GM23338 (cell line): ENCODE measurements around the gene HAP1. TPM values are rescaled to one million over a fixed set of nuclear protein-coding genes. Genes with fewer than 3 reads are reported as not detected.

Source experiments
- ATAC-seq: fragments of 200-7000 bp; cut with Tn5 transposase; 3 replicates; pipeline ENCODE4 v1.9.1; 2020
- DNase-seq: peaks from one replicate; pipeline ENCODE4 v3.0.0-alpha.2; 2015; ENCODE audit warnings: low spot score
- H2AFZ ChIP-seq: fragments of 200-600 bp; sonication (generic); 2 replicates; pipeline ENCODE4 v1.8.0; 2016; ENCODE audit warnings: antibody characterized with exemption, mild to moderate bottlenecking, moderate library complexity
- H3F3A ChIP-seq: fragments of 200-600 bp; sonication (generic); replicated peaks from 2 replicates; pipeline ENCODE4 v1.8.0; 2017; ENCODE audit warnings: antibody characterized with exemption, mixed run types, low read depth
- H3K27ac ChIP-seq: fragments of 200-600 bp; sonication (generic); 2 replicates; pipeline ENCODE4 v1.6.1; 2016; ENCODE audit warnings: low read depth
- H3K27me3 ChIP-seq: fragments of 200-600 bp; sonication (generic); 2 replicates; pipeline ENCODE4 v1.8.0; 2016; ENCODE audit warnings: mild to moderate bottlenecking, mixed run types, moderate library complexity; ENCODE audit not compliant: insufficient read depth
- H3K36me3 ChIP-seq: fragments of 200-600 bp; sonication (generic); 2 replicates; pipeline ENCODE4 v1.8.0; 2016; ENCODE audit warnings: mild to moderate bottlenecking; ENCODE audit not compliant: insufficient read depth
- H3K4me1 ChIP-seq: fragments of 200-600 bp; sonication (generic); 2 replicates; pipeline ENCODE4 v1.8.0; 2016; ENCODE audit warnings: mild to moderate bottlenecking, moderate library complexity; ENCODE audit not compliant: insufficient read depth
- H3K4me2 ChIP-seq: fragments of 200-600 bp; sonication (generic); 2 replicates; pipeline ENCODE4 v1.7.1; 2017; ENCODE audit warnings: mixed run types
- H3K4me3 ChIP-seq: fragments of 200-600 bp; sonication (generic); 2 replicates; pipeline ENCODE4 v1.6.1; 2016; ENCODE audit warnings: mixed run types
- H3K79me2 ChIP-seq: fragments of 200-600 bp; sonication (generic); replicated peaks from 2 replicates; pipeline ENCODE4 v1.8.0; 2017; ENCODE audit warnings: mild to moderate bottlenecking; ENCODE audit not compliant: insufficient read depth
- H3K9me2 ChIP-seq: fragments of 200-600 bp; sonication (generic); 2 replicates; pipeline ENCODE4 v1.8.0; 2017; ENCODE audit not compliant: insufficient read depth
- H4K20me1 ChIP-seq: fragments of 200-600 bp; sonication (generic); replicated peaks from 2 replicates; pipeline ENCODE4 v1.8.0; 2017; ENCODE audit warnings: mild to moderate bottlenecking; ENCODE audit not compliant: insufficient read depth
- H3K27ac Mint-ChIP-seq: 2 replicates; pipeline ENCODE4 v1.8.0; 2020; ENCODE audit warnings: inconsistent platforms, mild to moderate bottlenecking, moderate library complexity, mixed read lengths
- H3K27me3 Mint-ChIP-seq: 3 replicates; pipeline ENCODE4 v1.8.0; 2022; ENCODE audit warnings: low read depth, mild to moderate bottlenecking, moderate library complexity, mixed read lengths, inconsistent platforms; ENCODE audit not compliant: insufficient read depth, poor library complexity
- H3K36me3 Mint-ChIP-seq: 3 replicates; pipeline ENCODE4 v1.8.0; 2021; ENCODE audit warnings: low read depth, mild to moderate bottlenecking, inconsistent platforms, moderate library complexity, mixed read lengths
- H3K4me1 Mint-ChIP-seq: 3 replicates; pipeline ENCODE4 v1.8.0; 2020; ENCODE audit warnings: mild to moderate bottlenecking, inconsistent platforms, mixed read lengths
- H3K4me3 Mint-ChIP-seq: 3 replicates; pipeline ENCODE4 v1.8.0; 2021; ENCODE audit warnings: moderate library complexity, mild to moderate bottlenecking, inconsistent platforms, mixed read lengths
- H3K9me3 Mint-ChIP-seq: 3 replicates; pipeline ENCODE4 v1.8.0; 2020; ENCODE audit warnings: moderate library complexity, mild to moderate bottlenecking, inconsistent platforms, mixed read lengths
- CREB1 ChIP-seq: fragments of 250-450 bp; sonication (Bioruptor Pico); IDR thresholded peaks from 2 replicates; pipeline ENCODE4 v1.5.0; 2020; ENCODE audit warnings: low read depth, mild to moderate bottlenecking, moderate library complexity
- EZH2 ChIP-seq: fragments of 200-600 bp; sonication (generic); IDR thresholded peaks from one replicate; pipeline ENCODE4 v1.8.0; 2017; ENCODE audit warnings: antibody characterized with exemption, mild to moderate bottlenecking, low read depth; ENCODE audit not compliant: unreplicated experiment
- EZH2phosphoT487 ChIP-seq: fragments of 200-600 bp; sonication (generic); IDR thresholded peaks from one replicate; pipeline ENCODE4 v1.8.1; 2018; ENCODE audit warnings: antibody characterized with exemption; ENCODE audit not compliant: unreplicated experiment
- JUNB ChIP-seq: IDR thresholded peaks from one replicate; pipeline ENCODE4 v1.6.1; 2016; ENCODE audit warnings: antibody characterized with exemption; ENCODE audit not compliant: unreplicated experiment
- NANOG ChIP-seq: IDR thresholded peaks from 2 replicates; pipeline ENCODE4 v1.6.1; 2016; ENCODE audit warnings: antibody characterized with exemption, borderline replicate concordance
- POLR2AphosphoS5 ChIP-seq: IDR thresholded peaks from 2 replicates; pipeline ENCODE4 v1.6.1; 2016; ENCODE audit warnings: antibody characterized with exemption, low read depth
- STAT1 ChIP-seq: IDR thresholded peaks from one replicate; pipeline ENCODE4 v1.6.1; 2016; ENCODE audit warnings: antibody characterized with exemption; ENCODE audit not compliant: unreplicated experiment
- ZNF114 ChIP-seq: fragments of 250-450 bp; sonication (Bioruptor Pico); IDR thresholded peaks from 2 replicates; pipeline ENCODE4 v1.5.0; 2020; ENCODE audit warnings: mild to moderate bottlenecking, moderate library complexity
- ZNF331 ChIP-seq: fragments of 250-450 bp; sonication (Bioruptor Pico); IDR thresholded peaks from 2 replicates; pipeline ENCODE4 v1.5.0; 2020; ENCODE audit warnings: low read depth, mild to moderate bottlenecking, moderate library complexity
- polyA plus RNA-seq: library from polyadenylated mRNA; unstranded; fragments of >200 nt; fragmentation: Nextera tagmentation; extraction: Ambion mirVana; gene quantifications from 2 replicates; pipeline ENCODE4 v1.2.1, GENCODE V29; 2016
- total RNA-seq: library from RNA; depleted of rRNA; stranded (reverse); fragments of >200 nt; shearing (Covaris generic); gene quantifications from 2 replicates; pipeline ENCODE4 v1.2.3, GENCODE V29; 2014
- TF ChIP-seq, protein P1 (sequence below): IDR thresholded peaks from 2 replicates; pipeline ENCODE4 v1.6.1; 2016; ENCODE audit warnings: antibody characterized with exemption
- TF ChIP-seq, protein P2 (sequence below): fragments of 250-450 bp; sonication (Bioruptor Pico); IDR thresholded peaks from 2 replicates; pipeline ENCODE4 v1.5.0; 2020; ENCODE audit warnings: mild to moderate bottlenecking, moderate library complexity
- TF ChIP-seq, protein P3 (sequence below): IDR thresholded peaks from one replicate; pipeline ENCODE4 v1.6.1; 2018; ENCODE audit warnings: antibody characterized with exemption; ENCODE audit not compliant: unreplicated experiment

The HAP1 gene
- total and polyA plus RNA-seq, 2 experiments from 2014 or later, result 1.6 to 2.2 TPM

DNA sequence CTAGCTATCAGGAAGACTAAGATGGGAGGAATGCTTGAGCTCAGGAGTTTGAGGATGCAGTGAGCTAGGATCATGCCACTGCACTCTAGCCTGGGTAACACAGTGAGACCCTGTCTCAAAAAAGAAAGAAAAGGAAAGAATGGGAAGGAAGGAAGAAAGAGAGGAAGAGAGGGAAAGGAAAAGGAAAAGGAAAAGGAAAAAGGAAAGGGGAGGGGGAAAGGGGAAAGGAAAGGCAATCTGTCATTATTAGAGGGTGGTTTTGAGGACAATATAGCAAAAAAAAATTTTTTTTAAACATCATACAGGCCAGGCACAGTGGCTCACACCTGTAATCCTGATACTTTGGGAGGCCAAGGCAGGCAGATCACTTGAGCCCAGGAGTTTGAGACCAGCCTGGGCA lies 31.7 kb upstream of the HAP1 start:
- Histone ChIP-seq H3K4me1 (no peaks in the 10 kb centered on the region), H4K20me1 (0 out of 2 replicates have a peak, but pooled peaks cover 3% of the 10 kb centered on the region), H3K27ac (no peak overlapping the region), H3K79me2 (no peaks in the 10 kb centered on the region), H3K4me2 (no peak overlapping the region), H3K9me2 (no peaks in the 10 kb centered on the region), H3K36me3 (peaks cover 30% of the 10 kb centered on the region), H3K27me3 (no peaks in the 10 kb centered on the region), H3K4me3 (no peak overlapping the region), H3F3A (0 out of 2 replicates have a peak, but pooled peaks cover 9% of the 10 kb centered on the region), H2AFZ (no peak overlapping the region)
- H3K4me1 Mint-ChIP-seq, result no peaks in the 10 kb centered on the region
- peaks cover 96% of the 10 kb centered on the region for H3K36me3 Mint-ChIP-seq
- no peak overlapping the region for H3K27ac Mint-ChIP-seq
- H3K4me3 Mint-ChIP-seq, result no peak overlapping the region
- H3K9me3 Mint-ChIP-seq, result no peaks in the 10 kb centered on the region
- TF ChIP-seq ZNF331 (CRISPR knock-in tag), result no peak
- no peak for DNase-seq
- peaks cover 4% of the 10 kb centered on the region for H3K27me3 Mint-ChIP-seq
- no peak for ATAC-seq

DNA sequence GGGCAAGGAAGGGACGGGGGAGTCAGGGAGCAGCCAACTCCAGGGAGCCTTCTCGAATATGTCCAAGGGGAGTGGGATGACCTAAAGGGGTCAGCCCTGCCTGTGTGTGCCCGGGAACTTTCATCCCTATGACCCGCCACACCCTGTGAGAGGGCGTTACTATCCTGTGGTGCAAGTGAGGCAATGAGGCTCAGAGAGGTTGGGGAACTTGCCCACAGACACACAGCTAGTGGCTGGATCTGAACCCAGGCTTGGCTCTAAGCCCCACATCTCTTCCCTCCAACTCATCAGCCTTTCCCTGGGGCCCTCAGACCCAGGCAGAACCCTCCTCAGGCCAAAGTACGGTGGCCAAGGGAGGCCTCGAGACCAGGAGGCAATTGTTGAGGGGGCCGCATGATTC lies 28.9 kb upstream of the HAP1 start:
- Histone ChIP-seq H3K9me2 (no peaks in the 10 kb centered on the region), H3K36me3 (peaks cover 27% of the 10 kb centered on the region), H3K4me1 (no peaks in the 10 kb centered on the region), H2AFZ (no peak overlapping the region), H3K27me3 (no peaks in the 10 kb centered on the region), H3F3A (0 out of 2 replicates have a peak, but pooled peaks cover 2% of the 10 kb centered on the region), H3K4me3 (no peak overlapping the region), H4K20me1 (0 out of 2 replicates have a peak, but pooled peaks cover 3% of the 10 kb centered on the region), H3K79me2 (no peaks in the 10 kb centered on the region), H3K4me2 (no peak overlapping the region), H3K27ac (no peak overlapping the region)
- no peaks in the 10 kb centered on the region for H3K4me1 Mint-ChIP-seq
- no peak for ATAC-seq
- H3K9me3 Mint-ChIP-seq, result no peaks in the 10 kb centered on the region
- no peak overlapping the region for H3K4me3 Mint-ChIP-seq
- no peaks in the 10 kb centered on the region for H3K27me3 Mint-ChIP-seq
- DNase-seq, result no peak
- no peak overlapping the region for H3K27ac Mint-ChIP-seq
- H3K36me3 Mint-ChIP-seq, result peaks cover 97% of the 10 kb centered on the region
- no peak for TF ChIP-seq JUNB
- TF ChIP-seq POLR2AphosphoS5, result no peak
- TF ChIP-seq CREB1 (CRISPR knock-in tag), result no peak
- no peak for TF ChIP-seq STAT1
- TF ChIP-seq EZH2, result no peak
- TF ChIP-seq, protein P1, sequence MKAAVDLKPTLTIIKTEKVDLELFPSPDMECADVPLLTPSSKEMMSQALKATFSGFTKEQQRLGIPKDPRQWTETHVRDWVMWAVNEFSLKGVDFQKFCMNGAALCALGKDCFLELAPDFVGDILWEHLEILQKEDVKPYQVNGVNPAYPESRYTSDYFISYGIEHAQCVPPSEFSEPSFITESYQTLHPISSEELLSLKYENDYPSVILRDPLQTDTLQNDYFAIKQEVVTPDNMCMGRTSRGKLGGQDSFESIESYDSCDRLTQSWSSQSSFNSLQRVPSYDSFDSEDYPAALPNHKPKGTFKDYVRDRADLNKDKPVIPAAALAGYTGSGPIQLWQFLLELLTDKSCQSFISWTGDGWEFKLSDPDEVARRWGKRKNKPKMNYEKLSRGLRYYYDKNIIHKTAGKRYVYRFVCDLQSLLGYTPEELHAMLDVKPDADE, result no peak
- no peak for TF ChIP-seq ZNF114 (CRISPR knock-in tag)
- TF ChIP-seq EZH2phosphoT487, result no peak
- TF ChIP-seq, protein P2, sequence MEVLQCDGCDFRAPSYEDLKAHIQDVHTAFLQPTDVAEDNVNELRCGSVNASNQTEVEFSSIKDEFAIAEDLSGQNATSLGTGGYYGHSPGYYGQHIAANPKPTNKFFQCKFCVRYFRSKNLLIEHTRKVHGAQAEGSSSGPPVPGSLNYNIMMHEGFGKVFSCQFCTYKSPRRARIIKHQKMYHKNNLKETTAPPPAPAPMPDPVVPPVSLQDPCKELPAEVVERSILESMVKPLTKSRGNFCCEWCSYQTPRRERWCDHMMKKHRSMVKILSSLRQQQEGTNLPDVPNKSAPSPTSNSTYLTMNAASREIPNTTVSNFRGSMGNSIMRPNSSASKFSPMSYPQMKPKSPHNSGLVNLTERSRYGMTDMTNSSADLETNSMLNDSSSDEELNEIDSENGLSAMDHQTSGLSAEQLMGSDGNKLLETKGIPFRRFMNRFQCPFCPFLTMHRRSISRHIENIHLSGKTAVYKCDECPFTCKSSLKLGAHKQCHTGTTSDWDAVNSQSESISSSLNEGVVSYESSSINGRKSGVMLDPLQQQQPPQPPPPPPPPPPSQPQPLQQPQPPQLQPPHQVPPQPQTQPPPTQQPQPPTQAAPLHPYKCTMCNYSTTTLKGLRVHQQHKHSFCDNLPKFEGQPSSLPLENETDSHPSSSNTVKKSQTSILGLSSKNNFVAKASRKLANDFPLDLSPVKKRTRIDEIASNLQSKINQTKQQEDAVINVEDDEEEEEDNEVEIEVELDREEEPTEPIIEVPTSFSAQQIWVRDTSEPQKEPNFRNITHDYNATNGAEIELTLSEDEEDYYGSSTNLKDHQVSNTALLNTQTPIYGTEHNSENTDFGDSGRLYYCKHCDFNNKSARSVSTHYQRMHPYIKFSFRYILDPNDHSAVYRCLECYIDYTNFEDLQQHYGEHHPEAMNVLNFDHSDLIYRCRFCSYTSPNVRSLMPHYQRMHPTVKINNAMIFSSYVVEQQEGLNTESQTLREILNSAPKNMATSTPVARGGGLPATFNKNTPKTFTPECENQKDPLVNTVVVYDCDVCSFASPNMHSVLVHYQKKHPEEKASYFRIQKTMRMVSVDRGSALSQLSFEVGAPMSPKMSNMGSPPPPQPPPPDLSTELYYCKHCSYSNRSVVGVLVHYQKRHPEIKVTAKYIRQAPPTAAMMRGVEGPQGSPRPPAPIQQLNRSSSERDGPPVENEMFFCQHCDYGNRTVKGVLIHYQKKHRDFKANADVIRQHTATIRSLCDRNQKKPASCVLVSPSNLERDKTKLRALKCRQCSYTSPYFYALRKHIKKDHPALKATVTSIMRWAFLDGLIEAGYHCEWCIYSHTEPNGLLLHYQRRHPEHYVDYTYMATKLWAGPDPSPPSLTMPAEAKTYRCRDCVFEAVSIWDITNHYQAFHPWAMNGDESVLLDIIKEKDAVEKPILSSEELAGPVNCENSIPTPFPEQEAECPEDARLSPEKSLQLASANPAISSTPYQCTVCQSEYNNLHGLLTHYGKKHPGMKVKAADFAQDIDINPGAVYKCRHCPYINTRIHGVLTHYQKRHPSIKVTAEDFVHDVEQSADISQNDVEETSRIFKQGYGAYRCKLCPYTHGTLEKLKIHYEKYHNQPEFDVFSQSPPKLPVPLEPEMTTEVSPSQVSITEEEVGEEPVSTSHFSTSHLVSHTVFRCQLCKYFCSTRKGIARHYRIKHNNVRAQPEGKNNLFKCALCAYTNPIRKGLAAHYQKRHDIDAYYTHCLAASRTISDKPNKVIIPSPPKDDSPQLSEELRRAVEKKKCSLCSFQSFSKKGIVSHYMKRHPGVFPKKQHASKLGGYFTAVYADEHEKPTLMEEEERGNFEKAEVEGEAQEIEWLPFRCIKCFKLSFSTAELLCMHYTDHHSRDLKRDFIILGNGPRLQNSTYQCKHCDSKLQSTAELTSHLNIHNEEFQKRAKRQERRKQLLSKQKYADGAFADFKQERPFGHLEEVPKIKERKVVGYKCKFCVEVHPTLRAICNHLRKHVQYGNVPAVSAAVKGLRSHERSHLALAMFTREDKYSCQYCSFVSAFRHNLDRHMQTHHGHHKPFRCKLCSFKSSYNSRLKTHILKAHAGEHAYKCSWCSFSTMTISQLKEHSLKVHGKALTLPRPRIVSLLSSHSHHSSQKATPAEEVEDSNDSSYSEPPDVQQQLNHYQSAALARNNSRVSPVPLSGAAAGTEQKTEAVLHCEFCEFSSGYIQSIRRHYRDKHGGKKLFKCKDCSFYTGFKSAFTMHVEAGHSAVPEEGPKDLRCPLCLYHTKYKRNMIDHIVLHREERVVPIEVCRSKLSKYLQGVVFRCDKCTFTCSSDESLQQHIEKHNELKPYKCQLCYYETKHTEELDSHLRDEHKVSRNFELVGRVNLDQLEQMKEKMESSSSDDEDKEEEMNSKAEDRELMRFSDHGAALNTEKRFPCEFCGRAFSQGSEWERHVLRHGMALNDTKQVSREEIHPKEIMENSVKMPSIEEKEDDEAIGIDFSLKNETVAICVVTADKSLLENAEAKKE, result no peak
- TF ChIP-seq, protein P3, sequence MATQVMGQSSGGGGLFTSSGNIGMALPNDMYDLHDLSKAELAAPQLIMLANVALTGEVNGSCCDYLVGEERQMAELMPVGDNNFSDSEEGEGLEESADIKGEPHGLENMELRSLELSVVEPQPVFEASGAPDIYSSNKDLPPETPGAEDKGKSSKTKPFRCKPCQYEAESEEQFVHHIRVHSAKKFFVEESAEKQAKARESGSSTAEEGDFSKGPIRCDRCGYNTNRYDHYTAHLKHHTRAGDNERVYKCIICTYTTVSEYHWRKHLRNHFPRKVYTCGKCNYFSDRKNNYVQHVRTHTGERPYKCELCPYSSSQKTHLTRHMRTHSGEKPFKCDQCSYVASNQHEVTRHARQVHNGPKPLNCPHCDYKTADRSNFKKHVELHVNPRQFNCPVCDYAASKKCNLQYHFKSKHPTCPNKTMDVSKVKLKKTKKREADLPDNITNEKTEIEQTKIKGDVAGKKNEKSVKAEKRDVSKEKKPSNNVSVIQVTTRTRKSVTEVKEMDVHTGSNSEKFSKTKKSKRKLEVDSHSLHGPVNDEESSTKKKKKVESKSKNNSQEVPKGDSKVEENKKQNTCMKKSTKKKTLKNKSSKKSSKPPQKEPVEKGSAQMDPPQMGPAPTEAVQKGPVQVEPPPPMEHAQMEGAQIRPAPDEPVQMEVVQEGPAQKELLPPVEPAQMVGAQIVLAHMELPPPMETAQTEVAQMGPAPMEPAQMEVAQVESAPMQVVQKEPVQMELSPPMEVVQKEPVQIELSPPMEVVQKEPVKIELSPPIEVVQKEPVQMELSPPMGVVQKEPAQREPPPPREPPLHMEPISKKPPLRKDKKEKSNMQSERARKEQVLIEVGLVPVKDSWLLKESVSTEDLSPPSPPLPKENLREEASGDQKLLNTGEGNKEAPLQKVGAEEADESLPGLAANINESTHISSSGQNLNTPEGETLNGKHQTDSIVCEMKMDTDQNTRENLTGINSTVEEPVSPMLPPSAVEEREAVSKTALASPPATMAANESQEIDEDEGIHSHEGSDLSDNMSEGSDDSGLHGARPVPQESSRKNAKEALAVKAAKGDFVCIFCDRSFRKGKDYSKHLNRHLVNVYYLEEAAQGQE, result no peak
- TF ChIP-seq ZNF331 (CRISPR knock-in tag), result no peak
- no peak for TF ChIP-seq NANOG
